ENCODE results near the gene SUN3. TPM values are rescaled to one million over a fixed set of nuclear protein-coding genes. Genes with fewer than 3 reads are reported as not detected.

Gene SUN3
- total and polyA plus RNA-seq, 2 of the 13 experiments (the other 11 are each of a cell fraction or from before 2014, with no cell fraction given), result not detected

- TF ChIP-seq ZSCAN25 (CRISPR knock-in tag; IDR thresholded peaks at IDR 0.05) (0 out of 2 replicates have a peak, but pooled peaks have one; percentile 22), ZNF747 (CRISPR knock-in tag; IDR thresholded peaks at IDR 0.05; ENCODE audit: borderline replicate concordance) (no peak), ZFP37 (CRISPR knock-in tag; IDR thresholded peaks at IDR 0.05; ENCODE audit: borderline replicate concordance) (no peak), ZNF691 (CRISPR knock-in tag; IDR thresholded peaks at IDR 0.05; ENCODE audit: borderline replicate concordance, low read depth) (peak; percentile 66; the same call in 1 of the 2 replicates), PRDM4 (CRISPR knock-in tag; IDR thresholded peaks at IDR 0.05; ENCODE audit: borderline replicate concordance) (no peak), POLR2A (IDR thresholded peaks at IDR 0.05; ENCODE audit: insufficient read depth in 1 of 2, low read depth in 2 of 2, low read length in 2 of 2) (no peak), TFAP4 (IDR thresholded peaks at IDR 0.05; ENCODE audit: borderline replicate concordance, low read depth) (0 out of 2 replicates have a peak, but pooled peaks have one; percentile 12), ZNF768 (CRISPR knock-in tag; IDR thresholded peaks at IDR 0.05) (peak; percentile 57), SP5 (CRISPR knock-in tag; IDR thresholded peaks at IDR 0.05; ENCODE audit: borderline replicate concordance, low read depth) (peak; percentile 72), CTCF (CRISPR knock-in tag; IDR thresholded peaks at IDR 0.05) (peak; percentile 88), ZHX2 (IDR thresholded peaks at IDR 0.05; ENCODE audit: low read depth) (no peak), ZHX2 (CRISPR knock-in tag; IDR thresholded peaks at IDR 0.05; ENCODE audit: borderline replicate concordance) (no peak), SALL1 (CRISPR knock-in tag; IDR thresholded peaks at IDR 0.05) (peak; percentile 55; the same call in 1 of the 2 replicates), NONO (IDR thresholded peaks at IDR 0.05) (no peak), NONO (CRISPR knock-in tag; conservative IDR thresholded peaks at IDR 0.05) (0 out of 2 replicates have a peak, but pooled peaks have one; percentile 38), ZNF883 (CRISPR knock-in tag; IDR thresholded peaks at IDR 0.05; ENCODE audit: not compliant biosample characterization) (peak; percentile 40), ZNF775 (CRISPR knock-in tag; IDR thresholded peaks at IDR 0.05; ENCODE audit: borderline replicate concordance) (no peak), ZNF296 (CRISPR knock-in tag; conservative IDR thresholded peaks at IDR 0.05) (no peak)
These were observed 37.1 kb downstream of the SUN3 start (continued) for GRCh38 chr7:47991741-47992311.

All from HepG2 (cell line).